ENCODE results near the gene NPW.

Gene NPW

GRCh38 chr16:2036200-2036966, 16.8 kb downstream of the NPW start:
- DNase-seq (ENCODE audit: low read depth) = no peak

GRCh38 chr16:2037115-2037514, 17.5 kb downstream of the NPW start:
- no peak for DNase-seq (ENCODE audit: low read depth)

GRCh38 chr16:2037647-2038381, 18.2 kb downstream of the NPW start:
- no peak for DNase-seq (ENCODE audit: low read depth)

- DNase-seq (ENCODE audit: low read depth) = no peak
Observed at GRCh38 chr16:2038382-2039231, 19.0 kb downstream of the NPW start.

- no peak for DNase-seq (ENCODE audit: low read depth)
Observed at GRCh38 chr16:2039274-2040031, 19.9 kb downstream of the NPW start.

- DNase-seq (ENCODE audit: low read depth) = no peak
Observed at GRCh38 chr16:2040041-2040786, 20.6 kb downstream of the NPW start.

- no peak for DNase-seq (ENCODE audit: low read depth)
Observed at GRCh38 chr16:2040787-2041522, 21.4 kb downstream of the NPW start.

GRCh38 chr16:2042171-2042985, 22.8 kb downstream of the NPW start:
- DNase-seq (ENCODE audit: low read depth) = no peak

GRCh38 chr16:2042986-2043666, 23.5 kb downstream of the NPW start:
- no peak for DNase-seq (ENCODE audit: low read depth)

- no peak for DNase-seq (ENCODE audit: low read depth)
Observed at GRCh38 chr16:2043667-2044451, 24.3 kb downstream of the NPW start.

GRCh38 chr16:2044541-2044940, 25.0 kb downstream of the NPW start:
- no peak for DNase-seq (ENCODE audit: low read depth)

GRCh38 chr16:2045965-2046892, 26.6 kb downstream of the NPW start:
- DNase-seq (ENCODE audit: low read depth) = no peak

GRCh38 chr16:2046893-2047329, 27.3 kb downstream of the NPW start:
- no peak for DNase-seq (ENCODE audit: low read depth)

GRCh38 chr16:2047330-2048115, 27.9 kb downstream of the NPW start, which contains the start of the genes NTHL1 and TSC2:
Gene NTHL1 (minus strand): TSS chr16:2047834. CDS start chr16:2047823, 11 bp downstream.
Gene TSC2 (plus strand): TSS chr16:2047985. CDS start chr16:2048616, 631 bp downstream.
- DNase-seq (ENCODE audit: low read depth) = peak; percentile 81

- no peak for DNase-seq (ENCODE audit: low read depth)
Observed at GRCh38 chr16:2048116-2048543, 28.5 kb downstream of the NPW start.

- no peak for DNase-seq (ENCODE audit: low read depth)
Observed at GRCh38 chr16:2053211-2053610, 33.6 kb downstream of the NPW start.
